Tibial nerve (tissue), 3 donors: ENCODE measurements around the gene DPYSL4.

Experiments used
- CTCF ChIP-seq, 5 experiments: fragments of 200-600 bp in 3 of 5; fragments of 450-650 bp in 2 of 5; sonication (generic) in 3 of 5; IDR thresholded peaks; one replicate each; pipeline ENCODE4 v1.5.1; 2016 to 2019; ENCODE audit warnings: antibody characterized with exemption in 5 of 5, mild to moderate bottlenecking in 3 of 5, moderate library complexity in 2 of 5
- POLR2A ChIP-seq, 2 donors: fragments of 450-650 bp; IDR thresholded peaks; one replicate each; pipeline ENCODE4 v1.6.1; 2017; ENCODE audit warnings: antibody characterized with exemption in 2 of 2, mild to moderate bottlenecking in 2 of 2, moderate library complexity in 2 of 2

DNA sequence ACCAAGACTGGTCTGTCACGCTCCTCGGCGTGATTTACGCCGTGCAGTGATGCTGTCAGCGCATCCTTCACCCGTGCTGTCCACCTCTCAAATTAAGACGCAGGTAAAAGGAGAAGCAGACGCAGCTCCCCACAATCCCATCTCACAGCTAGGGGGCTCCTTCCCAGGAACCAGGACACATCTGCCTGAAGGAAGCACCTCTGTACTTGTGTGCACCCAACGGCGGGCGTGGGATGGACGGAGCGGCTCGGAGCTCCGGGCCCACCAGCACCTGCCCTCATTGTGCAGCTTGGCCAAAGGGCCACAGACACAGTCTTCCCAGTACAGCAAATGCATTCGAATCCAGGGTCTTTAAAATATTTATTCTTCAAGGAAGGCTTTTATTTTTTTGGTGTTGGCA is 65.7 kb downstream of the DPYSL4 start:
- no peak for TF ChIP-seq CTCF (IDR thresholded peaks at IDR 0.05)
- no peak for TF ChIP-seq POLR2A (IDR thresholded peaks at IDR 0.05)
